B cell (primary cell): Measurements from ENCODE around the gene RAB8B.

Experiments used
- CTCF ChIP-seq: fragments of 200-600 bp; IDR thresholded peaks from one replicate; pipeline ENCODE4 v1.8.0; 2022; ENCODE audit warnings: antibody characterized with exemption, mild to moderate bottlenecking
- EZH2 ChIP-seq: IDR thresholded peaks from 2 replicates; pipeline ENCODE4 v1.6.1; 2012; ENCODE audit warnings: borderline replicate concordance, low read depth, mild to moderate bottlenecking, moderate library complexity, low read length; ENCODE audit not compliant: insufficient read depth, poor library complexity, severe bottlenecking

- TF ChIP-seq CTCF (no peak), EZH2 (no peak)
Measured at GRCh38 chr15:63258658-63259057, 69.3 kb downstream of the RAB8B start.
